Stimulated activated CD8-positive, alpha-beta memory T cell treated with anti-CD3 and anti-CD28 coated beads, Interleukin-15, amount 100 ng/mL, for 1 hour (primary cell): ENCODE data around the gene TP53I13.

Experiments used
- DNase-seq: peaks from one replicate; pipeline ENCODE4 v3.0.0-alpha.2; 2020; ENCODE audit warnings: low read depth

The TP53I13 gene

GRCh38 chr17:29567554-29568330 is 759 bp upstream of the TP53I13 start:
- DNase-seq = peak; percentile 37

- no peak for DNase-seq
These were observed 897 bp downstream of the TP53I13 start for GRCh38 chr17:29569245-29569950.

- DNase-seq = no peak
These were observed 2.0 kb downstream of the TP53I13 start for GRCh38 chr17:29570521-29570920.

- DNase-seq = no peak
These were observed 3.0 kb downstream of the TP53I13 start for GRCh38 chr17:29571486-29571882.

- no peak for DNase-seq
These were observed 3.6 kb downstream of the TP53I13 start for GRCh38 chr17:29571883-29572681.

GRCh38 chr17:29572691-29573557 is 4.4 kb downstream of the TP53I13 start:
- DNase-seq = peak; percentile 37

- DNase-seq = no peak
These were observed 5.0 kb downstream of the TP53I13 start for GRCh38 chr17:29573558-29573869.

- DNase-seq = no peak
These were observed 5.6 kb downstream of the TP53I13 start for GRCh38 chr17:29573871-29574731.

- no peak for DNase-seq
These were observed 6.4 kb downstream of the TP53I13 start for GRCh38 chr17:29574732-29575510.

GRCh38 chr17:29575511-29576213 is 7.2 kb downstream of the TP53I13 start:
- DNase-seq = no peak

- no peak for DNase-seq
These were observed 7.9 kb downstream of the TP53I13 start for GRCh38 chr17:29576214-29577000.

- DNase-seq = no peak
These were observed 8.5 kb downstream of the TP53I13 start for GRCh38 chr17:29577001-29577370.

GRCh38 chr17:29577385-29578211 is 9.1 kb downstream of the TP53I13 start:
- no peak for DNase-seq

GRCh38 chr17:29578626-29579485 is 10.4 kb downstream of the TP53I13 start:
- no peak for DNase-seq

- DNase-seq = peak; percentile 85
These were observed 11.6 kb downstream of the TP53I13 start for GRCh38 chr17:29579866-29580771.
